OCI-LY7 (cell line): ENCODE data around the gene TMEM106C.

Experiments
- EZH2phosphoT487 ChIP-seq: fragments of 200-600 bp; sonication (generic); IDR thresholded peaks from 2 replicates; pipeline ENCODE4 v1.6.1; 2018; ENCODE audit warnings: low read depth, borderline replicate concordance, mild to moderate bottlenecking, mixed run types, antibody characterized with exemption, low read length, moderate library complexity, mixed read lengths
- TF ChIP-seq, protein P1 (sequence below): fragments of 200-600 bp; sonication (generic); conservative IDR thresholded peaks from 2 replicates; pipeline ENCODE4 v1.5.1; 2014; ENCODE audit warnings: mild to moderate bottlenecking, antibody characterized with exemption, low read length, moderate library complexity, mixed read lengths

DNA sequence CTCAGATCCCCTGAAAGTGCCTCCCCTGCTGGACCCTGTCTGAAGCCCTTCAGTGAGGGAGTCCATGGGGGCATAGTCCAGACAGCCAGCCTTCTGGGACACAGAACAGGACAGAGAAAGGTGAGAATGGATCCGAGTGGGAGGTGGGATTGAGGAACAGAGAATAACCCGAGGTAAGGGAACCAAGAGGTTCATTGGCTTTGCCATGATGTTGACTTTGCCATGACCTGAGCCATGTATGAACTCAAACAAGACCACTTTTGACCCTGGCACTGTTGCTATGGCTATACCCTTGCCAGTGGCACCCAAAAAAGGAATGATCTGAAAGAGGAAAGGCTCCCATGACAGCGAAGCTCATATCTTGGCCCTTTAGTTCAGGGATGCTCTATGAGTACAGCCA lies 36.0 kb upstream of the TMEM106C start:
- TF ChIP-seq, protein P1, sequence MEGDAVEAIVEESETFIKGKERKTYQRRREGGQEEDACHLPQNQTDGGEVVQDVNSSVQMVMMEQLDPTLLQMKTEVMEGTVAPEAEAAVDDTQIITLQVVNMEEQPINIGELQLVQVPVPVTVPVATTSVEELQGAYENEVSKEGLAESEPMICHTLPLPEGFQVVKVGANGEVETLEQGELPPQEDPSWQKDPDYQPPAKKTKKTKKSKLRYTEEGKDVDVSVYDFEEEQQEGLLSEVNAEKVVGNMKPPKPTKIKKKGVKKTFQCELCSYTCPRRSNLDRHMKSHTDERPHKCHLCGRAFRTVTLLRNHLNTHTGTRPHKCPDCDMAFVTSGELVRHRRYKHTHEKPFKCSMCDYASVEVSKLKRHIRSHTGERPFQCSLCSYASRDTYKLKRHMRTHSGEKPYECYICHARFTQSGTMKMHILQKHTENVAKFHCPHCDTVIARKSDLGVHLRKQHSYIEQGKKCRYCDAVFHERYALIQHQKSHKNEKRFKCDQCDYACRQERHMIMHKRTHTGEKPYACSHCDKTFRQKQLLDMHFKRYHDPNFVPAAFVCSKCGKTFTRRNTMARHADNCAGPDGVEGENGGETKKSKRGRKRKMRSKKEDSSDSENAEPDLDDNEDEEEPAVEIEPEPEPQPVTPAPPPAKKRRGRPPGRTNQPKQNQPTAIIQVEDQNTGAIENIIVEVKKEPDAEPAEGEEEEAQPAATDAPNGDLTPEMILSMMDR = no peak
- TF ChIP-seq EZH2phosphoT487 = no peak
